Endothelial cell of umbilical vein (primary cell): ENCODE measurements around the gene MDN1.

Experiments
- FOS ChIP-seq: IDR thresholded peaks from 2 replicates; pipeline ENCODE4 v1.6.1; 2011; ENCODE audit warnings: mild to moderate bottlenecking, low read length, moderate library complexity, borderline replicate concordance; ENCODE audit not compliant: insufficient read depth
- MAX ChIP-seq: IDR thresholded peaks from 2 replicates; pipeline ENCODE4 v1.6.1; 2011; ENCODE audit not compliant: insufficient read depth, insufficient read length

- no peak for TF ChIP-seq MAX
- TF ChIP-seq FOS, result peak; percentile 50
These were observed 164.5 kb downstream of the MDN1 start for GRCh38 chr6:89655122-89655521.
